Sigmoid colon (tissue), 4 donors: ENCODE data around the gene PNRC1.

Experiments used
- CTCF ChIP-seq, 4 experiments: fragments of 450-650 bp in 3 of 4; fragments of 200-600 bp in 1 of 4; IDR thresholded peaks; one replicate each; pipeline ENCODE4 v1.5.1; 2016 to 2019; ENCODE audit warnings: antibody characterized with exemption in 4 of 4, mild to moderate bottlenecking in 3 of 4, moderate library complexity in 2 of 4
- EP300 ChIP-seq, 4 donors: sonication (generic); formaldehyde crosslinking; IDR thresholded peaks; one replicate each; pipeline ENCODE4 v1.6.1; 2017; ENCODE audit warnings: antibody characterized with exemption in 4 of 4
- POLR2A ChIP-seq, 2 donors: fragments of 450-650 bp; IDR thresholded peaks; one replicate each; pipeline ENCODE4 v1.6.1; 2016; ENCODE audit warnings: antibody characterized with exemption in 2 of 2, mild to moderate bottlenecking in 2 of 2, moderate library complexity in 2 of 2
- POLR2AphosphoS5 ChIP-seq, 4 donors: sonication (generic); formaldehyde crosslinking; IDR thresholded peaks; one replicate each; pipeline ENCODE4 v1.6.1; 2017; ENCODE audit warnings: antibody characterized with exemption in 4 of 4

GRCh38 chr6:89131599-89131998 is 51.0 kb downstream of the PNRC1 start:
- TF ChIP-seq POLR2AphosphoS5 (IDR thresholded peaks at IDR 0.05): no peak
- no peak for TF ChIP-seq CTCF (IDR thresholded peaks at IDR 0.05)
- no peak for TF ChIP-seq EP300 (IDR thresholded peaks at IDR 0.05)
- no peak for TF ChIP-seq POLR2A (IDR thresholded peaks at IDR 0.05)
